GM18873 (cell line): Measurements from ENCODE around the gene PCNX2.
"Not testable (repeated sequence)": the region's sequence is repeated elsewhere in the genome, so short reads cannot be mapped to it uniquely, and the experiment has no call there.

Experiments
- ATAC-seq: cut with Tn5 transposase; IDR thresholded peaks from one replicate; pipeline ENCODE4 v1.9.1; 2021; ENCODE audit warnings: mild to moderate bottlenecking, moderate library complexity, moderate number of reproducible peaks; ENCODE audit not compliant: unreplicated experiment, low FRiP score

PCNX2 gene

DNA sequence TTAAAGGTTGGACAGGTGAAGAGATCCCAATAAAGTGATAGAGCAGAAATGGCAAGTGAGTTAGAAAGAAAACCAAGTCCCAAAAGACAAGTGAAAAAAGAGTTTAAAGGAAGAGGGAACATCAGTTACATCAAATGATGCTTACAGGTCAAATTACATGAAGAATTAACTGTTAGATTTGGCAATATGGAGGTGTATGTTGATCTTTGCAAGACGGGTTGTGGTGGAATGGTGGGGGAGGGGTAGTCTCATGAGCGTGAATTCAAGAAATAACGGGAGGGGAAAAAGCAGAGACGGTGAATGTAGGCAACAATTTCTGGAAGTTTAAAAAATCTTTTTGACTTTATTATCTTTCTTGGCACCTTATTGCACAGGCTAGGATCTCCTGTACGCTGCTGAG lies 268.5 kb downstream of the PCNX2 start:
- no peak for ATAC-seq

DNA sequence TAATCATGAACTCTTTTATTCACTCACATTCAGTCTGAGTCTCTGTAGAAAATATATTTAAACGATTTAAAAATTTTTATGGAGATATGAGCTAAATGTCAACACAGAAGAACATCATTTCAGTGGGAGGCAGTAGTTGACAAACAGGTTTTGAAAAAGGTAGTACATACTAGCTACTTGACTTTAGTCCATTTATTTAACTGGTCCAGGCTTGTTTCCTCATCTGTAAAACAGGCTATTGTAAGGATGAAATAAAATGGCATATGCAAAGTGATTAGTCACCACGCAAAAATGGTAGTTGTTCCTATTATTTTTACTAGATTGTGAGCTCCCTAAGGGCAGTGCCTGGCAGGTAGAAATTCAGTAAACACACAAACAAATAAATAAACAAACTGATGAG lies 270.0 kb downstream of the PCNX2 start:
- no peak for ATAC-seq

DNA sequence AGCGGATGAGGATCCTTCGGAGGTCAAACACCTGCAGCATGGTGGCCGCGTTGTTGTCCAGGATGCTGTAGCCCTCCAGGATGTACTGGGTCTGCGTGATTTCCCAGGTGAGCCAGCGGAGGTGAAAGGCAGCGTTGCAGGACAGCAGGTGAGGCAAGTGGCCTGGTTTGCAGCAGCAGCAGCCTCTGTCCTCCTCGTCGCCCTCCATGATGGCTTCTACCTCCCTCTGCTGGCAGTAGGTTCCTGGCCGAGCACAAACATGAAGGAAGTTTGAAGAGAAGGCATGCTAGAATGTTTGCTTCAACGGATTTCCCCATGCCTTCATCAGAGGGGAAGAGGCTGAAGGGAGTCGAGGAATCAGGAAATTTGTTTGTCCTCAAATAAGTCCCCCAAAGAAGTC lies 270.4 kb downstream of the PCNX2 start:
- no peak for ATAC-seq

DNA sequence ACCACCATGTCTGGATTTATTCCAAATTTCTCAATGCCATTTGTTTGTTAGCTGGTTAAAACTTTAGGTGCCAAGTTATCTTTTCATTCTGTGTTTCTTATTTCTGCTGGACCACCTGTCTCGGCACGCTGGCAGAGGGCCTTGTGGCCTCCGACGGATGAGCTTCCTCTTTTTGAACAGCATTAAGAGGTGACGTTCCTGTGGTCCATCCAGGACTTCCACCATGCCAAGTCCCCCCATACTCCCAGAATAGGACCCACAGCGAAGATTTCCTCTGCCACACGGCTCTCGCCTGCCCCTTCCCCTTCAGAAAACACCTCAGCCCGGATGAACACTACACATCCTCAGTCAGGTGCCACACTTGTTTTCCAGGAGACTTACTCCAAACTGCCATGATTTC lies 271.3 kb downstream of the PCNX2 start:
- ATAC-seq: no peak

DNA sequence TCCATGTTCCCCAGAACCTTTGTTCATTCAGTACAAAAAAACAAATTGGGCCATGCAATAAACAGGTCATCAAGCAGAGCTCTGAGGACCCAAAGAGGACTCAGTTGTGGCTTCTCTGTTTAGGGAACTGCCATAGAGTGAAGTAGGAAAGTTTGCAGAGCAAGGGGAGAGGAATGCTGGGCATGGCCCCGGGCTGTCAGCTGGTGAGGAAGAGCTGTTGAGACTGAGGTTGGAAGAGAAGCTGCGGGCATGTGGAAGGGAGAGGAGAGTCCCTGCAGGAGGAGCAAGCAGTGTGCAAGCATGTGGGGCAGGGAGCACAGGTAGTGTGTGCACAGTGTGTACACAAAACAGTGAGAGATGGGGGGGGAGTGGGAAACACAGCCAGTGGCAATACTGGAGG lies 273.3 kb downstream of the PCNX2 start:
- no peak for ATAC-seq

DNA sequence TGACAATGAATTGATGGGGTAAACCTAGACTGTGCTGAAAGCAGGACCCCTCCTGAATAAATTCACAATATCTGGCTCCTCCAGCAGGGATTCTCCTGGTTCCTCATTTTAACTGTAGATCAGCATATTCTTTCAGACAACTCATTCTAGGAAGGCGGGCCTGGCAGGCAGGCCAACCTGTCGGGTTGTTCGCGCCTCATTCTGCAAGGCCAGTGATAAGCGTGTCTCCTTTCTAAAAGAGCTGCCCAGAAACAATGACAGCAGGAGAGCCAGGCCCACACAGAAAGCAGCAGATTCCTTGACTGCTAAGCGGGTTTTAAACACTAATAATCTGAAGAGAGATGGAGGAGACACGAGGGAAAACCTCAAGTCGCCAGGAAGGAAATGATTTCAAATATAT lies 275.1 kb downstream of the PCNX2 start:
- no peak for ATAC-seq

DNA sequence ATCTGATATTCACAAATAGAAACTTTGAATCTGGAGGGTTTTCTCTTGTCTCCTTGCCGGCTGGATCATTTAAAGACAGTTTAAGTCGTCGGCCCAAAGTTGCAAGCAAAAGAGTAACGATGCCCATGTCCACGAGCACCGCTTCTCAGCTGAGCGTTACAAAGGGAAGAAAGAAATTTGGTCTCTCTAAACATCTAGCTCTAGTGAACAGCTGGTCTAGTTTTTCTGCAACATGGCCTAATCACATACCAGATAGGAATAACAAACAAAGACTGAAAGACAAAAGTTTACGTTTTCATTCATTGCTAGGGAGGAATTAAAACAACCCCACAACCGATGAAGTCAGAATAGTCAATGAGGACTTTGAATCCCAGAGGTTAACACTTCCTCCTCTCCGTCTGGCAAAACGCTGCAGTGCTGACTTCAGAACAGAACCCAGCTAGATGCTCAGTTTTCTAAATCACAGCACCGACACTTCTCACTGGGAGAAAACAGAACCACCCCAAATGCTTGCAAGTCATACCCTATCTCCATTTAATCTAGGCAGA lies 275.7 kb downstream of the PCNX2 start:
- no peak for ATAC-seq

DNA sequence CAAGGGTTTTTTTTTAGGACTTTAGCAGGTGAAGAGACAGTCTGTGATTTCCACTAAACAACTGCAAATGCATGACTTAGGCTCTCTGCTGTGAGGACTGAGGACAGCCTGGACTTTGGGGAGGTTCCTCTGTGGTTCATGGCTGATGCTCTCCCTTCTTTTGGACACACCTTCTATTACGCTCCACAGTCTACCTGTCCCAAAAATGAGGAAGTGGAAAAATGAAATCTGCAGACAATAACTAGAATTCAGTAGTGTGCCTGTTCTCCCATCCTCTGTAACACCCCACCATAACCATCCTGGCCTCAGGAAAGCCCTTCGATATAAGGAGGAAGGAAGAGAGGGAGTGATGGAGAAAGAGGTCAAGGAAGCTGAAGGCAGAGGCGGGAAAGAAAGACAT lies 276.4 kb downstream of the PCNX2 start:
- ATAC-seq: no peak

DNA sequence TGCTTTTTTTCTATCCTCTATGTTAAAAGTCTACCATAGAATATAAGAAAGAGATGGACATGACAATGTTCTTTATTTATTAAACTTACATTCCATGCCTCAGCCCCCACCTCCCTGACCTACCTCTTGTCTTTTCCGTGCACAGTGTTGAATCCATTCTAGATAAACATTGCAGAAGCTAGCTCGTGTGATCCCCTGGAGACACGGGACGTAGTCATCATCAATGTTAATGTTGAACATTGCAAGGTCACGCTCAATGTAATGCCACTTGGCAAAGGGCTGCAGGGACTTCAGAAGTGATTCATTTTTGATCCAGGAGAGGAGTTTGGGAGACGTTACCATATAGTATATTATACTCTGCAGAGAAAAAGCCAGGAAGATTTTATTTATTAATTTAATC lies 278.7 kb downstream of the PCNX2 start:
- no peak for ATAC-seq

DNA sequence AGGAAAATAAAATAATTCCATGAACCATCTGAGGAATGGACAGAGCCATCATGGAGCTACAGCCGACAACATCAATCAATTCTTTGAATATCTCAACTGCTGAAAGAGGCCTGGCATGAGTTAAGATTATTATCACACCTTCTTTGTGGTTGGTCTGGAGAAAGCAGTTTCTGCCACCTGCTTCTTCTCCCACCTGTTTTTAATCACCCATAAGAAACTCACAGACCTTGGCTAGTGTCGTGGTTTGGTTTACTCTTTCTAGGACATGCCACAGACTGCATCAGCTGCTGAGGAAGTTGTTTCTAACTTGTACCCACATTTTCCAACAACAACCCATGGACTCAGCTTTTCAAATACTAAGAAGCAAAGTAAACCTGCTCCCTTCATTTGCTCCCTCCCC lies 279.6 kb downstream of the PCNX2 start:
- ATAC-seq: no peak

DNA sequence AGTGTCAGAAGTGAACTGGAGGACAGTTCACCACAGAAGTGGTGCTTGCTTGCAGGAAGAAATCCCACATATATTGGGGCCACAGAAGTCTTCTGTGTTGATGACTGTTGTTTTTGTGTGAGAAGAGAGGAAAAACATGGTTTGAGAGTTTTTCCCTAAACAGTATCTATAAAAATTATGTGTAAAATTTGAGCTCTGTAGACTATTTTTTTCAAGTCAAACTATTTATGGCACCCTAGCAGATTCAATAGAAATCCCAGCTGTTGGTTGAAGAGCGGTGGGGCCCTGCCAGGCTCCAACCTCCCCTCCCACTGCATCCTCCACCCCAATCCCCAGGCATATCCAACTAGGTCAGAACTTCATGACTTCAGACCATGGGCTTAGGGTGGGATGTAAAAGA lies 283.5 kb downstream of the PCNX2 start:
- ATAC-seq: no peak

DNA sequence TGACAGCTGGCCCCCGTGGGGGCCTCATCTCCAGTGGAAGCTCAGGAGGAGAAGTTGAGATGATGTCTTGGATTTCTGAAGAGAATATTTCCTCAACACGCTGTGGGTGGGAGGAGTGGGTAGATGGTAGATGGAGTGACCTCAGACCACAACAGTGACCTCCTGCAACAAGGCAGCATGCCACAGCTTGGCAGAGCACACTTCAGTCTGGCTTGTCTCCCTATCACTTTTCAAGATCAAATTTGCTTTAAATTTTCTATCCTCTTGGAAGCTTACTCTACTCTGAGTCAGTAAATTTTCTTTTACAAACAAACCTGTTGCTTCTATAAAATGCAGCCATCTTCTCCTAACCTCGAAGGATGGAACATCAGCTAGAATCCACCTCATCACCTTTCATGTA lies 285.4 kb downstream of the PCNX2 start:
- no peak for ATAC-seq

DNA sequence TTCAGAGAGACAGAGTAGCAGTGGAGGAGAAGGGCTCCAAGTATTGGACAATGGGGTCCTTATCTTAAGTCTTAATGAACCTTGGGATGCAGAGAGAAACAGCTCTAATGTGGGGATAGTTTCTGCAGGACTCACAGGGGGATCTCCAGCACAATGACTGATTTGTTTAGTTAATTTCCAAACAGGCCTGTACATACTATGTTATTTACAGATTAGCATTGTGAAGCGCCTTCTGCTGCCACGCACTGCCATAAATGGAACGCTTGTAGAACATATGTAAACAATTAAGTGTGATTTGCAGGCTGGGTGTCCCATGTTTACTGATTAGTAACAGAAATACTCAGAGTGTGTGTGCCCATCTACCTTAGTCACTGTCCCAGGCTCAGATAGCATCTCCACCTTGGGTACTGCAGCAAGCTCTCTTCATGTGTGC lies 289.0 kb downstream of the PCNX2 start:
- ATAC-seq: no peak

DNA sequence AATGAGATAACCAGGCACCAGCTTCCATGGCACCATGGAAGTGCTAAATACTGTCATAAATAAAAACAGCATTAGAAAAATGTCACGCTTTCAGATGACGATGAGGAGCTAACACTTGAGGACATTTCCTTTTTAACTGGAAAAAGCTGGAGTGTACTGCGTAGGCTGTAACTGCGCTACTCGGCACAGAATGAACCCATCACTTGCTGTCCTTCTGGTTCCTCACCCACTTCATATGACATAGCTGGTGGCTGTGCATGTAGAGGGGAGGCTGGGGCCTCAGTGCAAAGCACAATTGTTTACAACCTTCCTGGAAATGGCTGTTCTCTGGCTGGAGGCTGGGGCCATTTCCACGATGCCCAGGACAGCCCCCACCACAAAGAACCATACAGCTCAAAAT lies 289.4 kb downstream of the PCNX2 start:
- ATAC-seq: no peak

DNA sequence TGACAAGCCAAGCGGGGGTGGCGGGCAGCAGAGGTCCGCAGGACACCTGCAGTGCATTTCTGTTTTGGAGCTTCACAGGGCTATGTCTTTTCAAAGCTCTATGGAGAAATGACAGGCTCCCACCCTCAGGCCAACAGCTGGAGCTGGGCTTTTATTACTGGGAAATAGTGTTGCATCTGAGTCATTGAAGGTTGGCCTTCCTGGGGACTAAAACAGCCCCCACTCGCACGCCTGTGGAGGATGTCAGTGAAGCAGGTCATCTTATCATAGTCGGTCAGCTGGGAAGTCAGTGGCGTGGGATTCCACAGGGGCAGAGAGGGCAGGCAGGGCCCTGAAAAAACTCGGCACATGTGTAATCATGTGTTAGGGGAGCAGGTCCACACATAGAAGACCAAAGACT lies 289.8 kb downstream of the PCNX2 start:
- no peak for ATAC-seq

DNA sequence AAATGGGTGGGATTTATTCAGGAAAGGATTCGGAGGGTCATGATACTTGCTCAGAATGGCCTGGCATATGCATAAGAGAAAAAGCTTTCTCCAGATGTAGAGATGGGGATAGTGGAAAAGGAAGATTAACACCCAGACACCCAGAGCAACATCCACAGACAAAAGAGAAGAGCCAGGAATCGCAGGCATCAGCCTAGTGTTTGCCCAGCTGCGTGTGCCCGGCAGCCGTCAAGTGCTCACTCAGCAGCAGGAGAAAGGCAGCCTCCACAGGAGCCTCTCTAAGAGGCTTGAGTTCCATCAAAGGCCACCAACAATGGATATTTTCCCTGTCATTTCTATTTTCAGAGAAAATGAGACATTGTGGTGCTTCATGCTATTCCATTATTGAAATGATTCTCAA lies 290.4 kb downstream of the PCNX2 start:
- ATAC-seq: no peak

DNA sequence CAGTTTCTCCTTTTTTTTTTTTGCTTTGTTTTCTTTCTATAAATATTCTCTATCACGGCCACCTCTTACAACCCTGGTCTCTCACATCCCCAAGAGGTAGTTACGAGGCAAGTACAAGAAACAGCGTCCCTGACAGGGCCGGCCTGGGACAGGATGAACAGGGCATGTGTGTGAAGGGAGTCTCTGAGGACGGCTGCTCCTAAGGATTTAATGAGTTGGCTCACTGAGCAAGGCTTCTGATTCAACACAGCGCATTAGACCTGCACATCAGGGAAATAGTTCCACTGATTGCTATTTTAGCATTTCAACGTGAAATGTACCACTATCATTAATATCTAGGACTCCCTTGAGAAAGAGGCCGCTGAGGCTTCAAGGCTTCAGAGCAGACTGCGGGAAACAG lies 291.1 kb downstream of the PCNX2 start:
- no peak for ATAC-seq

DNA sequence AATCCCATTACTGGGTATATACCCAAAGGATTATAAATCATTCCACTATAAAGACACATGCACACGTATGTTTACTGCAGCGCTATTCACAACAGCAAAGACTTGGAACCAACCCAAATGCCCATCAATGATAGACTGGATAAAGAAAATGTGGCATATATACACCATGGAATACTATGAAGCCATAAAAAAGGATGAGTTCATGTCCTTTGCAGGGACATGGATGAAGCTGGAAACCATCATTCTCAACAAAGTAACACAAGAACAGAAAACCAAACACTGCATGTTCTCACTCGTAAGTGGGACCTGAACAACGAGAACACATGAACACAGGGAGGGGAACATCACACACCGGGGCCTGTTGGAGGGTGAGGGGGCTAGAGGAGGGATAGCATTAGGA lies 291.9 kb downstream of the PCNX2 start:
- not testable (repeated sequence) for ATAC-seq

DNA sequence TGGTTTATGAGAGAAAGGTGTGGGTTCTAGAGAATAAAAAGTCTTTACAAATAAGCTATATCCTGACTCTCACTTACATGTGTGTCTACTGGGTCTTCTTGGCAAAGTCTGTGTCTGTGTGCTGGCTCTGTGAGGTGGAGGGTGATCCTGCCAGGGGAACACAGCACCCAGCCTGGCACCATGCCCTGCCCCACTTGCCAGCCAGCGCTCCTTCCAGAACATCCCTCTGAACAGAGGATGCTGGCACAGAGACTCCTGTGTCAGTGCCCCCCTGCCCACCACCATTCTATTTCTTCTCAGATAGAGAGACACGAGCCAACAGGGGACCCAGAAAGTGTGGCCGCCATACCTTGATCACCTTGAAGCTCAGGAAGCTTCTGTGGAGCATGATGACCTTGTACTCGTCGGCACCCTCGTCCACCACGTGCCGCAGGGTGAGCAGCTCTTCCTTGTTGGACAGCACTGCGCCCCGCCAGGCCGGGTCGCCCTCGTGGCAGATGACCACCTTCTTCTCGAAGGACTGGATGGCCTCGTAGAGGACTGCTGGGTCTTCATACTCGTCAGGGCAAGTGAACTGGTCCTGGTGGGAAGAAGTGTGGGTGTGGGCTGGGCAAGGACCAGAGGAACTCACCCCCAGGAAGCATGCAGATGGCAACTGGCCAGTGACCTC lies 295.4 kb downstream of the PCNX2 start:
- no peak for ATAC-seq

DNA sequence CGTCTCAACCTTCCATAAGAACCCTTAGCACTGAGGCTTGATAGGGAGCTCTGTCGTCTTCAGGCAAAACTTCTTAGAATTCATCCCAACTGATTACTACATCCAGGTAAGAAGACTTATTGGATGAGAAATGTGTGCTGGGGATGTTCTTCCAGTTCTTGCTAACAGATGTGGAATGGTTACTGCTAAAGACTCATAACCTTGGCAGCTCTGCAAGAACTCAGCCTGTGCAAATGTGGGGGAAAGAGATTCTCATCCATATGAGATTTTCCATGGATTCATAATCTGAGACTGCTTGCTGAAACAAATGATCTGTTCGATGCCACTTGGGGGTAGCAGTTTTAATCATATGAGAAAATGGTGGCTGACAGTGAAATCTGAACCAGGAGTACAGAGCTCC lies 296.9 kb downstream of the PCNX2 start:
- no peak for ATAC-seq

DNA sequence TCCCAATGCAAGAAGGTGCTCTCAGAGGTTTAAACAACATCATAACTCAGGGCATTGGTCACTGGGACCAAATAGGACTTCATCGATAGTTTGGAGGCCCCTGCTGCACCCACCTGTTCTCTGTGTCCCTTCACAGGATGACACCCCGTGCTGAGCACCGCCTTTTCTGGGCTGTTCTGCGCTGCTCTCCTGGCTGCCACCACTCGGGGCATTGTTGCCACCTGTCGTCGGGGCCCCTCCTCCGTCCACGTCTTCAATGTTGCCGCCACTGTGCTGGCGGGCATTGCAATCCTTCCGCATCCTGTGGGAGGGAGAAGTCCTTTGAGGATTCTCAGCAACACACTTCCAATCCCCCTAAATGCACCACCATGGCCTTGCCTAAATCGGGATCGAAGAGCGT lies 297.4 kb downstream of the PCNX2 start:
- ATAC-seq: no peak

DNA sequence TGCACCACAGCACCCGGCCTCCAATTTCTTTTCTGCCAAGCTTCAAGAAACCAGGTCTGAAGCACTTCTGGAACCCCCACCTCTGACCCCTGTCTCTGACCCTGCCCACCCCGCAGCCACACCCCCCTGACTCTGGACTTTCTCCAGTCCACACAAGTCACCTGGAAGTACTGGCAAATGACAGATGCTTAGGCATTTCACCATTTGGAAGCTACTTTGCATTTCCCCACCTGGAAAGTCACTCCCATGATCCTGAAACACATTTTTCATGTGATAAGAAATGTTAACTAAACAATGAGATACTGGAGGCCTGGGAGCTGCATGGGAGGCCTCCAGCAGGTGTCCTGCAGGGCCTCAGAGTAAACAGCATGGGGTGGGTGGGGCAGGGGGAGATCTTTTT lies 299.4 kb downstream of the PCNX2 start:
- no peak for ATAC-seq

DNA sequence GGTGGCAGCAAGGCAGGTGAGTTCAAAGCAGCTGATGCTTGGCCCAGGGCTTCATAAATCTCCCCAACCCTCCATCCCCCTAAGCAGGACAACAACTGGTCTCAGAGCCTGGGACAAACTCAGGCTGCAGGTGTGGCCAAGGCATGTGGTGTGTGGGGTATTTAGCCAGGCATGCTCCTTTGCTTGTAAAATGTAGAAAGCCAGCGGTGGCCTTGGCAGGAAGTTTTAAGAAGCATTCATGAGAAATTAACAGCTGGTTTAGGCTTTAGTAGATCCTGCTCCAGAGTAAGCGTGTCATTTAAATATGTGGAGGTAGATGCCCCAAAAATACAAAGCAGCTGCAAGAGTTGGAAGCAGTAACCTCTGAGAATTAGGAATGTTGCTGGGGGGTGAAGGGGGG lies 300.3 kb downstream of the PCNX2 start:
- ATAC-seq: no peak
